Stimulated activated naive B cell treated with anti-CD40 and anti-IgM and Interleukin-4, amounts not matched to agents 10 μg/mL and 1 μg/mL and 100 μg/mL, for 72 hours (primary cell): ENCODE data around the gene SLC25A29.
A peak's percentile ranks its signal among the peaks of the same experiment; 100 is the strongest.
"Not testable (repeated sequence)": the region's sequence is repeated elsewhere in the genome, so short reads cannot be mapped to it uniquely, and the experiment has no call there.

Experiments
- ATAC-seq, 2 donors: fragments of 150-1000 bp; cut with Tn5 transposase; replicated peaks; 2 replicates each; pipeline ENCODE4 v1.10.0; 2021; ENCODE audit warnings: moderate library complexity in 1 of 2
- DNase-seq: peaks from one replicate; pipeline ENCODE4 v3.0.0; 2021
- H3K27ac Mint-ChIP-seq: one replicate; pipeline ENCODE4 v1.8.0; 2022; ENCODE audit warnings: mild to moderate bottlenecking, mixed read lengths
- H3K27me3 Mint-ChIP-seq, 2 donors: one replicate each; pipeline ENCODE4 v1.8.0; 2022; ENCODE audit warnings: mixed read lengths in 2 of 2
- H3K36me3 Mint-ChIP-seq, 2 donors: one replicate each; pipeline ENCODE4 v1.8.0; 2022; ENCODE audit warnings: mixed read lengths in 2 of 2, mild to moderate bottlenecking in 1 of 2
- H3K4me1 Mint-ChIP-seq, 2 donors: one replicate each; pipeline ENCODE4 v1.8.0; 2022; ENCODE audit warnings: mixed read lengths in 2 of 2, mild to moderate bottlenecking in 1 of 2
- H3K4me3 Mint-ChIP-seq, 2 donors: one replicate each; pipeline ENCODE4 v1.8.0; 2022; ENCODE audit warnings: mild to moderate bottlenecking in 2 of 2, mixed read lengths in 2 of 2, moderate library complexity in 1 of 2
- H3K9me3 Mint-ChIP-seq, 2 donors: one replicate each; pipeline ENCODE4 v1.8.0; 2022; ENCODE audit warnings: mixed read lengths in 2 of 2, mild to moderate bottlenecking in 1 of 2

The SLC25A29 gene

DNA sequence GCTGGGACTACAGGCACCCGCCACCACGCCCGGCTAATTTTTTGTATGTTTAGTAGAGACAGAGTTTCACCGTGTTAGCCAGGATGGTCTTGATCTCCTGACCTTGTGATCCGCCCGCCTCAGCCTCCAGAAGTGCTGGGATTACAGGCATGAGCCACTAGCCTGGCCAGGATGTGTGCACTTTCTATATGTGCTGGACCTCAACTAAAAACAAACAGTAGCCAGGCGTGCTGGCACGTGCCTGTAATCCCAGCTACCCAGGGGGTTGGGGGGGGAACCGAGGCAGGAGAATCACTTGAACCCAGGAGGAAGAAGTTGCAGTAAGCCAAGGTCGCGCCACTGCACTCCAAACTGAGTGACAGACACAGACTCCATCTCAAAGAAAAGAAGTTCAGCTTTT is 9.5 kb downstream of the SLC25A29 start:
- Mint-ChIP-seq H3K4me1 (peaks cover 49 to 64% of the 10 kb centered on the region in 2 donors), H3K36me3 (peaks cover 2 to 13% of the 10 kb centered on the region in 2 donors), H3K27ac (peak overlapping the region; percentile 91), H3K4me3 (peak overlapping the region; percentile 46 to 61)
- DNase-seq, H3K27me3 Mint-ChIP-seq, H3K9me3 Mint-ChIP-seq: not testable (repeated sequence)
- ATAC-seq, result peak in 1 of 2 donors; percentile 2

DNA sequence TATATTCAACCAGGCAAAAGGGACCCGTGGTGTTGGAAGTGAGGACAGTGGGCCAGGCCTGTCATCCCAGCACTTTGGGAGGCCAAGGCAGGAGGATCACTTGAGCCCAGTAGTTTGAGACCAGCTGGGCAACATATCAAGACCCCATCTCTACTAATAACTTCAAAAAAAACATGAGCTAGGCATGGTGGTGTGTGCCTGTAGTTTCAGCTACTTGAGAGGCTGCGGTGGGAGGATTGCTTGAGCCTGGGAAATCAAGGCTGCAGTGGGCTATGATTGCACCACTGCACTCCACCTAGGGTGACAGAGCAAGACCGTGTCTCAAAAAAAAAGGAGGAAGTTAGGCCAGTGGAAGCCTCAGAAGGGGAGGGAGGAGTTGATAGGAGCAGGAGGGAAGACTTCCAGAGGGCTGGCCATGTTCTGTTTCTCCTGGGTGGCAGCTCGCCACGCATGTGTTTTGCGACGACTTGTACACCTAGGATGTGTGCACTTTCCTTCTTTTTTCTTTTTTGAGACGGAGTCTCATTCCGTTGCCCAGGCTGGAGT is 10.1 kb downstream of the SLC25A29 start:
- ATAC-seq, result no peak
- Mint-ChIP-seq H3K27ac (peak overlapping the region; percentile 31), H3K4me1 (peaks cover 49 to 64% of the 10 kb centered on the region in 2 donors), H3K36me3 (peaks cover 2 to 13% of the 10 kb centered on the region in 2 donors), H3K4me3 (peak overlapping the region in 1 of 2 donors; percentile 17), H3K27me3 (no peaks in the 10 kb centered on the region), H3K9me3 (no peaks in the 10 kb centered on the region)
- no peak for DNase-seq

DNA sequence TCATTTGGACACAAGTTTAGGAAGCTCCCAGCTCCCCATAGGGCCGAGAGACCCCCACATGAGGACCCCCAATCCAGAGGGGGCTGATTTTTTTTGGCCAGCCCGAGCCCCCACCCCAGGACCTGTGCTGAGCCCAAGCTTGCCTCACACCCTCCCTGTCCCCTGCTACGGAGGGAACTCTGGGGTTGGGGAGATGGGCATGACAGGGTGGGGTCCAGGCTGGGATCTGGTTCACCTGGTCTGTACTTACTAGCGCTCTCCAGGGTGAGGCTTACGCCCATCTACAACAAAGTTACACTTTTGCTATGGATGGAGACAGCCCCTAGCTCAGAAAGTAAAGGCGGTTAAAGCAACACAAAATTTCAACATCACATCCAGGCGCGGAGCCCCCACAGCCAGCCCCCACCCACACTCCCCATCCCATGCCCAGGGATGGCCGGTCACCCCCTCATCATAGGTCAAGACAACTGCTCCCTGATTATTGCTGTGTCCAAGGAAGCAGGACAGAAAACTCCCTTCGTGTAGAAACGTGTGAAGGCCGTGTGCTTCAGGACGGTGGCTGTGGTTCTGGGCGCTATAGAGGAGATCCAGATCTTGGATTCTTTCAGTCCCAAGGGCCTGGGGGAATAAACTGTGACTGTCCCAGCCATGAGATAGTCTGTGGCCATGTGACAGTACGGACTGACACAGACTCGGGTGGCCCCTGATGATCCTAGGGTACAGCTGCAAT is 10.7 kb downstream of the SLC25A29 start:
- ATAC-seq (no peak), DNase-seq (no peak)
- Mint-ChIP-seq H3K27me3 (no peaks in the 10 kb centered on the region), H3K4me3 (no peak overlapping the region), H3K9me3 (no peaks in the 10 kb centered on the region), H3K27ac (no peak overlapping the region), H3K4me1 (peaks cover 51 to 69% of the 10 kb centered on the region in 2 donors), H3K36me3 (peaks cover 2 to 13% of the 10 kb centered on the region in 2 donors)

DNA sequence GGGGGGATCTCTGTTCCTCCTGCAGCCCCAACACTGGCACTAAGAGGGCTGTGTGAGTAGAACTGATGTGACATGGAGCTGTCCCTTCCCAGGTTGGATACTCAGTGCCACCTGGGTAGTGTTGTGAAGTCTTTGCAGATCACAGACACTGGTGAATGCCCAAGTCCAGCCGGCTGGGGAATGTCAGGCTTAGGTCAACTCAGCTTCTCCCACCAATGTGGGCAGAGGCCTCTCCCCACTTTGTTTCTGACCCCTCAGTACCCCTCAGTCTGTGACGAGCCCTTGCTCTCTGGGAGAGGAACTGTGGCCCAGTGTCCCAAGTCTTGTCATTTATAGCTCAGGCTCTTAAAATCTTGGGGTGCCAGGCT is 11.3 kb downstream of the SLC25A29 start:
- ATAC-seq (no peak), DNase-seq (no peak)
- peaks cover 54 to 75% of the 10 kb centered on the region in 2 donors for H3K4me1 Mint-ChIP-seq
- H3K9me3 Mint-ChIP-seq, result no peaks in the 10 kb centered on the region
- H3K27ac Mint-ChIP-seq, result peak overlapping the region; percentile 82
- no peak overlapping the region for H3K4me3 Mint-ChIP-seq
- H3K27me3 Mint-ChIP-seq, result no peaks in the 10 kb centered on the region
- peaks cover 2 to 13% of the 10 kb centered on the region in 2 donors for H3K36me3 Mint-ChIP-seq

DNA sequence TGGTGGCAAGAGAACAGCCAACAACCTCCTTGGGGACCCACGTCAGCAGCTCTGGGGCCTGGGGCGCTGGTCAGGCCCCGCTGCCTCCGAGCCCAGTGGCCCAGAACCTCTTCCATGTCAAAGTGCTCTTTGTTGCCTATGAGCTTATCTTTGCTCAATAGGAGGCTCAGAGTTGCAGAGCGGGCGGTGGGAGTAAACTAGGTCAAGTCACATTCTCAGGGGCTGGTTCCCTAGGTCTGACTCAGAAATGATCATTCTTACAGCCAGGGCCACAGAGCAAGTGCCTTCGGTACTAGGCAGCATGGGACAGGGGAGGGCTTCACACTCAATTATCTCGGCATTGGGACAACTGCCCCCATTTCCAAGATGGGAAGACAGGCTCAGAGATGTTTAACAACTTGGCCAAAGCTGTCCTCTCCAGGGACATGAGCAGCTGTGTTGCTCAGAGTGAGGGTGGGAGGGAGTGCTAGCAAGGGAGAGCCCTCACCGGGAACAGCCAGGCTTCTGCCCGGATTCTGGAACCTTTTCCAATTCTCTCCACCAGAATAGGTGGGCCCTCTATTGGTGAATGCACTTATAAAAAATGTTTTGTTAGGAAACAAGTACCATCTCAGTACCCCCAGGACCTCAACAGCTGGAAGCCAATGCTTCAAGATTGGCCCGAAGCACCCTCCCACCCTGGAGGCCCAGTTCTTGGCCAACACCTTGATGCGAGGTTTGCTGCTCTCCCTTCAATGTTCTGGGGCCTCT is 11.9 kb downstream of the SLC25A29 start:
- H3K27me3 Mint-ChIP-seq, result no peaks in the 10 kb centered on the region
- H3K36me3 Mint-ChIP-seq, result peaks cover 2 to 12% of the 10 kb centered on the region in 2 donors
- H3K27ac Mint-ChIP-seq, result peak overlapping the region; percentile 82
- DNase-seq (peak; percentile 64), ATAC-seq (peak; percentile 77 to 79)
- no peaks in the 10 kb centered on the region for H3K9me3 Mint-ChIP-seq
- peaks cover 53 to 74% of the 10 kb centered on the region in 2 donors for H3K4me1 Mint-ChIP-seq
- no peak overlapping the region for H3K4me3 Mint-ChIP-seq

DNA sequence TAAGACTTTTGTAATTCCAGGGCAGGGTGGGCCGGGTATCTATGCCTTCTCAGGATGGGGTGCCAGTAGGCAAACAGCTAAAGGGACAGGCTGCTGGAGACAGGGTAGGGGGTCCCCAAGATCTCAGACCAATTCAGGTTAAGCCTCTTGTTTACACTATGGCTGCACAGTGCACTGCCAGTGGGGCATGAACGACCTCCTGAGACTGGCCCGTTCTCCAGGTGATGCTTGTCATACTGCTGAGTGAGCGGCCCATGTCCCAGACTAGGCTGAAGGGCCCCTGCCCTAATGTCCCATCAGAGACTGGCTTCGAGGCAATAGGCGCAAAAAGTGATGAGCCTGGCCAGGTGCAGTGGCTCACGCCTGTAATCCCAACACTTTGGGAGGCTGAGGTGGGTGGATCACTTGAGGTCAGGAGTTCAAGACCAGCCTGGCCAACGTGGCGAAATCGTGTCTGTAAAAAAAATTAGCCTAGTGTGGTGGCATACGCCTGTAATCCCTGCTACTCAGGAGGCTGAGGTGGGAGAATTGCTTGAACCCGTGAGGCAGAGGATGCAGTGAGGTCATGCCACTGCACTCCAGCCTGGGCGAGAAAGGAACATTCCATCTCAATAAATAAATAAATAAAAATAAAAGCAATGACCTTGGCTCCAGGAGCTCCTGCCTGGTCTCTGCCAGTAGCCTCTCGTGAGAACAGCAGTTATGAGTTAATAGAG is 12.6 kb downstream of the SLC25A29 start:
- ATAC-seq (no peak), DNase-seq (no peak)
- no peaks in the 10 kb centered on the region for H3K27me3 Mint-ChIP-seq
- H3K4me3 Mint-ChIP-seq, result no peak overlapping the region
- H3K27ac Mint-ChIP-seq, result peak overlapping the region; percentile 82
- H3K4me1 Mint-ChIP-seq, result peaks cover 47 to 66% of the 10 kb centered on the region in 2 donors
- H3K9me3 Mint-ChIP-seq, result no peaks in the 10 kb centered on the region
- peaks cover 2 to 7% of the 10 kb centered on the region in 2 donors for H3K36me3 Mint-ChIP-seq

DNA sequence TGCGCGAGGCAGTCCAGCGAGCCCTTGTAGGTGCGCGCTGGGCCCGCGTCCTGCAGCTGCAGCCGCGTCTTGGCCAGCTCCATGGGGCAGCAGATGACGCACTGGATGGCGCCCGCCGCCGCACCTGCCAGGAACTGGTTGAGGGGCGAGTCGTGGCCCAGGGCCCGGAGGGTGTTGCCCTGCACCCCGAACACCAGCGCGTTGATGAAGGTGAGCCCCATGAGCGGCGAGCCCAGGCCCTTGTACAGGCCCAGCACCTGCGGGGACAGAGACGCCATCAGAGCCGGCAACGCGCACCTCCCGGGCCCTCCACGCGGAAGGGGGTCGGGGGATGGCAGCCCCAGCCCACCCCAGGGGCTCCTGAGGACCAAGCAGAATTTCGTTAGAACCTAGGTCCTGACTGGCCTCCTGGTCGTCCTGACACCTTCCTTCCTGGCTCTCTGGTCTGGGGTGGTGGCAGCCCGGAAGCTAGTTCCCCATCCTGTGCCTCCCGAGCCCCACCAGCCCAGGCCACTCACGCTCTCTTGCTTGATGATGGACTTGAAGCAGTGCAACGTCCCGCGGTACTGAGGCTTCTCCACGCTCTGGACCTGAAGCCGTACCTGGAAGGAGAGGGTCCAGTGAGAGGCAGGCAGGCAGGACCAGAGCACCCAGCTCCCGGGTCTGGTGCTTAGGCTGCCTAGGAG is 13.3 kb downstream of the SLC25A29 start:
- Mint-ChIP-seq H3K9me3 (no peaks in the 10 kb centered on the region), H3K27ac (no peak overlapping the region), H3K36me3 (peaks cover 2 to 5% of the 10 kb centered on the region in 2 donors), H3K4me1 (peaks cover 40 to 59% of the 10 kb centered on the region in 2 donors), H3K27me3 (no peaks in the 10 kb centered on the region), H3K4me3 (no peak overlapping the region)
- ATAC-seq (no peak), DNase-seq (no peak)

DNA sequence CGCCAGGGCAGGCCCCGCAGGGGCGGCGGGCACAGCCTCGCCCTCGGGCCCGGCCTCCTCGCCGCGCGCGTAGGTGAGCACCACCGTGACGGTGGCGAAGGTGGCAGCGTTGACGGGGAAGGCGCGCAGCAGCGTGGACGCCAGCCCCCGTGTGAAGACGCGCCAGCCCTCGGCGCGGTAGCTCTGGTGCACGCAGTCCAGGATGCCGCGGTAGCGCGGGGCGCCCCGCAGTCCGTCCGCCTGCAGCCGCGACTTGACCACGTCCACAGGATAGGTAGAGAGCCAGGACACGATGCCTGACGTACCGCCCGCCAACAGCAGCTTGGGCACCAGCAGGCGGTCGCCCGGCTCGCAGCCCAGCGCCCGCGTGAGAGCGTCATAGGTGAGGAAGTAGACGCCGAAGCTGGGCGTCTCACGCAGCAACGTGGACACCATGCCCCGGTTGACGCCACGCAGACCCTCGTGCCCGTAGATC is 13.9 kb downstream of the SLC25A29 start:
- H3K9me3 Mint-ChIP-seq, result no peaks in the 10 kb centered on the region
- H3K4me3 Mint-ChIP-seq, result no peak overlapping the region
- H3K36me3 Mint-ChIP-seq, result peaks cover 2 to 4% of the 10 kb centered on the region in 2 donors
- no peak overlapping the region for H3K27ac Mint-ChIP-seq
- H3K4me1 Mint-ChIP-seq, result peaks cover 34 to 53% of the 10 kb centered on the region in 2 donors
- no peaks in the 10 kb centered on the region for H3K27me3 Mint-ChIP-seq
- DNase-seq (no peak), ATAC-seq (no peak)

DNA sequence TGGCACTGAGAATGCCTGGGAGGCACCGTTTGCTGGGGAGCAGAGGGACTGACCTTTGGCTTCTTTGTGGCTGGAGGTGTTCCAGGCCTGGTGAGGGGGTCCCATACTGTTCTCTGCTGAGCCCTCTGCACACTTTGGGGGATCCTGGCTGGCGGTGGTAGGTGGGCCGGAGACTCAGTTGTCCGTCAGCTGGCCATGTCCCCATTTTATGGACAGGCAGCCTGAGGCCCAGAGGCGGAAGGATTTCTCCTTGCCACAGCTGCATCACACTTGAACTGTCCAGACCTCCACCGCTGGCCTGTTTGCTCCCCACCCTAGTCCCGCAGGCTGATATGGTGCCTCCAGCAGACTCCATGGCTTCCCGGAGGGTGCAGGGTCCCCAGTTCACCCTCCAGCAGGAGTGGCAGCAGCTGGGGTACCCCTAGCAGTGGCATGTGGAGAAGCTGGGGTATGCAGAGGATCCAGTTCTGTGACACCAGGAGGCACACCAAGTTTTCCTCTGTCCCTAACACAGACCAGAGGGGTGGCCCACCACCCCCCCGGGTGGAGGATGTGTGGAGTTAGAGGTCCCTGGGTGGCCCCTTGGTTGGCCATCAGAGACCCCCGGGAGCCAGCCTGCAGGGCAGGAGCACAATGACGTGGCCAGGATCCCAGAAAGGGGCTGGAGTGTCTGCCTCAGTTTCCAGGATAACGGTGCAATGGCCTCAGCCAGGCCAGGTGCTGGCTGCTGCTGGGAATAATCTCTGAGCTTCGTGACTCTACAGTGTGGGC is 14.8 kb downstream of the SLC25A29 start:
- ATAC-seq (no peak), DNase-seq (no peak)
- Mint-ChIP-seq H3K4me3 (no peak overlapping the region), H3K36me3 (peaks cover 2 to 4% of the 10 kb centered on the region in 2 donors), H3K27me3 (no peaks in the 10 kb centered on the region), H3K4me1 (peaks cover 26 to 45% of the 10 kb centered on the region in 2 donors), H3K27ac (no peak overlapping the region), H3K9me3 (no peaks in the 10 kb centered on the region)

DNA sequence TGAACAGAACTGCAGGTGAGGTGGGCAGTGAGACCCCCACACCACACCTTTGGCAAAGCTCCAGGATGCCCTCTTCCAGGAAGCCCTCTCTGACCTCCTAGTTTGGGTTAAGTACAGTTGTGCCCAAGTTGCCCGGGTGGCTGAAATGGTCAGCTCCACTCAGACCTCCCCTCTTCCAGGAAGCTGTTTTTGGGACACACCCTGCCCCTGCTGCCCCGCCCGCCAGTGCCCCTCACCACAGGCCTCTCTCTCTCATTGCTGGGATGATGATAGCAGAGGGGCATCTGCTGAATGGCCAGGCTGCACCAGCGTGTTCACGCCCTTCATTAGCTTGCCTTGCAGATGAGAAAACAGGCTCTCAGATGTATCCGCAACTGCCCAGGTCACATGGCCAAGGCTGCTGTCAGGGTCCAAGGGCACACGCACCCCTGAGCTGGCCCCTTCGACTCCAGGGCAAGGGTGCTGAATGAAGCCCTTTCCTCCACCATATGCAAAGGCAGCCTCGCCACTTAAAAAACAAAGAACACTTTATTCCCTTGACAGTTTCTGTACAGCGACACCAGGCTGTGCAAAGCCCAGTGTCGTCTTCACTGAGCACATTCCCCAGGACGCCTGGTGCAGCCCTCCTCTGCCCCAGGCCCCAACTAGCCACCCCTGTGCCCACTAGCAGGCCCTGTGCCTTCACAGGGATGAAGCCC is 15.5 kb downstream of the SLC25A29 start:
- H3K4me1 Mint-ChIP-seq, result peaks cover 24 to 43% of the 10 kb centered on the region in 2 donors
- no peaks in the 10 kb centered on the region for H3K9me3 Mint-ChIP-seq
- no peak for DNase-seq
- no peaks in the 10 kb centered on the region for H3K27me3 Mint-ChIP-seq
- no peak overlapping the region for H3K4me3 Mint-ChIP-seq
- no peak for ATAC-seq
- peaks cover 2 to 4% of the 10 kb centered on the region in 2 donors for H3K36me3 Mint-ChIP-seq
- peak overlapping the region; percentile 42 for H3K27ac Mint-ChIP-seq

DNA sequence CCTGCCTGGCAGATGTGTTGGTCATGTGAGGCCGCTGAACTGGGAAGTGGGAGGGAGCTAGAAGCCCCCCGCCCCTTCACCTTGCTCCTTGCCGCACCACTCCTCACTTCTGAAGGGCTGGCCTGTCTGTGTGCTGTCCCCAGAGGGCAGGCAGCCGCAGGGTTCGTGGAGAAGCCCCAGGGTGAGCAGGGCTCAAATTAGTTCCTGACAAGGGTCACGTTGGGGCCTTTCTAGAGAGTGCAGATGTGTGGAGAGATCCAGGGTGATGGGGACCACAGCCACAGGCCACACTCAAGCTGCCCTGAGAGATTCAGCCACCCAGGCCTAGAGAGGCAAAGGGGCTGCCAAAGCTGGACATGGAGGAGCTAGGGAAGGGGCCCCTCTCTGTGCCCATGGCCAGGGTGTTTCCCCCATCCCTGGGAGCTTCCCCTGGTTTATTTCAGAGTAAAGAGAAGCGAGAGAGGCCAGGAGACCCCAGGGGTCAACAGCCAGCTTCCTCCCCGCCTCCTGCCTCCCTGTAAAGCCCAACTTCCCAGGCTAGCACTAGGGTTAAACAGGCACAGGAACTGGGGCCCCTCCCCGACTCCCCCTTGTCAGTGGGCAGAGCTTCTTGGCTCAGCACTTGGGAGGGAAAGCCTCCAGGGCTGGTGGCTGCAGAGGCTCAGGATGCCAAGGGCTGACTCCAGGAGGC is 16.2 kb downstream of the SLC25A29 start:
- Mint-ChIP-seq H3K36me3 (peaks cover 2 to 4% of the 10 kb centered on the region in 2 donors), H3K9me3 (no peaks in the 10 kb centered on the region), H3K4me1 (peaks cover 22 to 40% of the 10 kb centered on the region in 2 donors), H3K27me3 (no peaks in the 10 kb centered on the region), H3K4me3 (peak overlapping the region in 1 of 2 donors; percentile 32), H3K27ac (peak overlapping the region; percentile 42)
- no peak for ATAC-seq
- DNase-seq, result no peak
